Erythroblast (primary cell): ENCODE results near the gene DPP10.

ENCODE experiments used
- GATA1 ChIP-seq: IDR thresholded peaks from 2 replicates; pipeline ENCODE4 v1.6.1; 2011; ENCODE audit warnings: low read depth, mild to moderate bottlenecking, control low read depth, low read length, moderate library complexity
- POLR2A ChIP-seq: IDR thresholded peaks from 2 replicates; pipeline ENCODE4 v1.6.1; 2011; ENCODE audit warnings: mild to moderate bottlenecking, low read length

- TF ChIP-seq POLR2A: no peak
- no peak for TF ChIP-seq GATA1
These were observed 483.1 kb downstream of the DPP10 start for GRCh38 chr2:114925296-114926255.
